ENCODE measurements around the gene WDR82.

Gene WDR82

GRCh38 chr3:52236424-52236886 is 42.0 kb downstream of the WDR82 start:
- DNase-seq = no peak

- no peak for DNase-seq
Observed at GRCh38 chr3:52234516-52235447, 43.7 kb downstream of the WDR82 start.

GRCh38 chr3:52233968-52234367 is 44.5 kb downstream of the WDR82 start:
- DNase-seq = no peak

DNA sequence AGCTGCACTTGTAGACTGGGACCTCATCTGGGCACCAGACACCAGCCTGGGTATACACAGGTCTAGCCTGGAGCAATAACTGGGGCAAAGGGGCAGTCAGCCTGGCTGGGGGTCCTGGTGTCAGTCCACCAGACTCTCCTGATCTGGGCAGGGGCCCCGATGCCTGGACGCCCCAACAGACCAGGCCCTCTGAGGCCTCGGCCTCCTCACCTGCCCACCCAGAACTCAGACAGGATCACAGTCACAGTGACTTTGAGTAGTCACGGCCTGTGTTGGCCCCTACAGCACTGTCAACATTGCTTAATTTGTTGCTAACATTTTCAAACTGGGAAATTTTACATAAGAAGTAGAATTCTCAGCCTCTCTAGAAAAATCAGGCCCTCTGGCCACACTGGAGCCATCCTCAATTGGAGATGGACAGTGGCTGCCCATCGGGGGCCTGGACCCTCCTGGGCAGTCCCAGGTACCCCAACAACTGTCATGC is 45.3 kb downstream of the WDR82 start:
- DNase-seq = no peak

- DNase-seq = no peak
Observed at GRCh38 chr3:52232279-52233107, 46.0 kb downstream of the WDR82 start.

DNA sequence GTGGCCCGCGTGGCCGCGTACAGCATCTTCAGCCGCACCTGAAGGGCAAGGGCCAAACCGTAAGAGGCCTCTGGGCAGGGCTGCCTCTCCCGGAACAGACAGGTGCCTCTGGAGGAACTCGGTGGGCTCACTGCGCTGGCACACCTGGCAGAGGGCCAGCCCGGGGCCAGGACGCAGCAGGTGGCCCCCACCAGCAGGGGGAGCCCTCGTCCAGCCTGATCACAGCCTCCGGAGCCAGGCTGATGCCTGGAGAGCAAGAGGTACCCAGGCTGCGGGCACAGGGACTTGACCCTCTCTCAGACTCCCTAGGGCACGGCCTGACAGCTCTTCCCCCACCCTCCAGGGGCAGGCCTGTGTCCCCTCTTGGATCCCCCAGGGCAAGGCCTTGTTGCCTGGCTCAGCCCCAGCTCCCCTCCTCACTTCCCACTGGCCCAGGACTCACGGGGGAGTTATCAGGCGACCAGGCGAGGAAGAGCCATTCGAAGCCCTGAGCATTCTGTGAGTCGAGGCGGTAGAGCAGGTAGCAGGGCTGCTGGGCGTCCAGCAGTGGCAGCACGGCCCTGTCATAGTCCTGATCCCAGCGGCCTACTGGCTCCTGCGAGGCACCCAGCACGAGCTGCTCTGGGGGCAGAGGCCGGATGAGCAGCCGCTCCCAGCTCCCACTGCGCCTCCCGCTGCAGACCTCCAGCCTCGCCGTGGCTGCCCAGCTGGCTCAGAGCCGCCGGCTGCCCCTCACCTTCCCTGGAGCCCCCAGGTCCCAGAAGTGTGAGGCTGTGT is 46.8 kb downstream of the WDR82 start:
- DNase-seq = no peak

- DNase-seq = no peak
Observed at GRCh38 chr3:52230889-52231499, 47.5 kb downstream of the WDR82 start.

DNA sequence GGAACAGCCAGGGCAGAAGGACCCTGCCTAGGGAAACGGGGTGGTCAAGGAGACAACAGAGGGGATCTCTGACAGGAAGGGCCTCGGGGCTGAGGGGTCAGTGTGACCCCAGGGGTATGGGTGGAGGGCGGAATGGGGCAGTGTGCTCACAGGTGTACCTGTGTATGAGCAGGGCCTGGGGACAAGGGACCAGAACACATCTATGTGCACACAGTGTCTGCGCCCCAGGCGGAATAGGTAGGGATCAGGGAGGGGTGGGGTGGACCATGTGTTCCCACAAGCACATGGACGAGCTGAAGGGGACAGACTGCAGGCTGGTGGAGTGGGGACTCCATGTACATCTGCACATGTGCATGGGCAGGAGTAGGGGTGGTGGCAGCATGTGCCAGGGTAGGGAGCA is 48.0 kb downstream of the WDR82 start:
- DNase-seq = no peak

- no peak for DNase-seq
Observed at GRCh38 chr3:52229656-52230055, 48.8 kb downstream of the WDR82 start.

- no peak for DNase-seq
Observed at GRCh38 chr3:52228751-52229291, 49.6 kb downstream of the WDR82 start.

DNA sequence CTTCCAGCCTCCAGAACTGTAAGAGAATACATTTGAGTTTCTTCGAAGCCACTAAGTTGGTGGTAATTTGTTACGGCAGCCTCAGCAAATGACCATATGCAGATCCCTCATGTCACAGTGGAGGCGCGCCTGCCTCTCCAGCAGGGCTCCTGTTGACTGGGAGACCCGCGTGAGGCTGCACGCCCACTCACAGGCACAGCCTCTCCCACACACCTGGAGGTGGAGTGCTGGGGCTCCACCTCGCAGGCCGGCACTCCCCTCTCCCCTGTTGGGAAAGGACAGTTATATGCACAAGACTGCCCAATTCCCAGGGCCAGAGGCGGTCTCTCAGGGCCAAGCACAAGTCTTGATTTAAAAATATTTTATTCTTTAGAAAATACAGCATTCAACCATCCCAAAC is 50.2 kb downstream of the WDR82 start:
- no peak for DNase-seq

- DNase-seq = no peak
Observed at GRCh38 chr3:52227766-52228165, 50.7 kb downstream of the WDR82 start.

DNA sequence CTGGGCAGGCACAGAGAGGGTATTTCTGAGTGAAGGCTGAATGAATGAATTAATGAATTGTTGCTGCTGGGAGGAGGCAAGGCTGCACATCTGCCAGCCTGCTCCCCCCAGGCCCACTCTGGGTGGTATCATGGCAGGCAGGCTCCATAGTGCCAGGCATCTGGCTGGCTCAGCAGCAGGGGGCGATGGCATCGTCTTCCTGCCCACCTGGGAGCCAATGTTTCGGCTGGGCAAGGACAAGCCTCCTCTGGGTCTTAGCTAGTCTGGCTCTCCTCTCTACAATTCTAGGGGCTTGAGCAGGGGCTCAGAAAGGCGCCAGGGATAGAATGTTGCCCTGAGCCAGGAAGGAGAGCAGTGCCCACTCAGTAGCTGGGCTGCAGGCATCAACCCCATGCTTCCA is 51.3 kb downstream of the WDR82 start:
- DNase-seq = no peak

GRCh38 chr3:52226229-52226817 is 52.1 kb downstream of the WDR82 start:
- no peak for DNase-seq

GRCh38 chr3:52225452-52226228 is 52.8 kb downstream of the WDR82 start, which contains the start of gene TLR9:
TLR9 (minus strand) TSS chr3:52225645; CDS start chr3:52225529, 116 bp downstream.
- DNase-seq = no peak

DNA sequence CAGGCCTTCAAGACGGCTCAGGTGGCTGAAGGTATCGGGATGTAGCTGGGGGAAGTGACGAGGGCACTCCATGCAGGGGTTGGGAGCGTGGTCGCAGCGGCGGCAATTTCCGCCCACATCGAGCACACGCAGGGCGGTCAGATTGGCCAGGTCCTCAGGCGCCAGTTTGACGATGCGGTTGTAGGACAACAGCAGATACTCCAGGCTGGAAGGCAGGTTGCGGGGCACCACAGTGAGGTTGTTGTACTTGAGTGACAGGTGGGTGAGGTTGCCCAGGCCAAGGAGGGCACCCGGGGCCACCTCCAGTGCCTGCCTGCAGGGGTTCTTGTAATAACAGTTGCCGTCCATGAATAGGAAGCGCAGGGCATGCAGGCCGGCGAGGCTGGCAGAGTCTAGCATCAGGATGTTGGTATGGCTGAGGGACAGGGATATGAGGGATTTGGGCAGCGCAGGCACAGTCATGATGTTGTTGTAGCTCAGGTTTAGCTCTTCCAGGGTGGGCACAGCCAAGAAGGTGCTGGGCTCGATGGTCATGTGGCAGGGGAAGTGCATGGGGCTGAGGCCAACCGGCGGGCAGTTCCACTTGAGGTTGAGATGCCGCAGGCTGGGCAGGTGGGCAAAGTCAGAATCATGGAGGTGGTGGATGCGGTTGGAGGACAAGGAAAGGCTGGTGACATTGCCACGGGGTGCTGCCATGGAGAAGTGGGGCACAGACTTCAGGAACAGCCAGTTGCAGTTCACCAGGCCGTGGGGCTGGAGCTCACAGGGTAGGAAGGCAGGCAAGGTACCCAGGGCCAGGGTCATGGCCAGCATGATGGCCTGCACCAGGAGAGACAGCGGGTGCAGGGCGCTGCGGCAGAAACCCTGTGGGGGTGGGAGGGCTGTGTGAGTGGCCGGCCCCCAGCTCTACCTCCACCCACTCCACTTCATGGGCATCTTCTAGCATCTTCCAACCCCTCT is 54.7 kb downstream of the WDR82 start:
- no peak for DNase-seq

DNA sequence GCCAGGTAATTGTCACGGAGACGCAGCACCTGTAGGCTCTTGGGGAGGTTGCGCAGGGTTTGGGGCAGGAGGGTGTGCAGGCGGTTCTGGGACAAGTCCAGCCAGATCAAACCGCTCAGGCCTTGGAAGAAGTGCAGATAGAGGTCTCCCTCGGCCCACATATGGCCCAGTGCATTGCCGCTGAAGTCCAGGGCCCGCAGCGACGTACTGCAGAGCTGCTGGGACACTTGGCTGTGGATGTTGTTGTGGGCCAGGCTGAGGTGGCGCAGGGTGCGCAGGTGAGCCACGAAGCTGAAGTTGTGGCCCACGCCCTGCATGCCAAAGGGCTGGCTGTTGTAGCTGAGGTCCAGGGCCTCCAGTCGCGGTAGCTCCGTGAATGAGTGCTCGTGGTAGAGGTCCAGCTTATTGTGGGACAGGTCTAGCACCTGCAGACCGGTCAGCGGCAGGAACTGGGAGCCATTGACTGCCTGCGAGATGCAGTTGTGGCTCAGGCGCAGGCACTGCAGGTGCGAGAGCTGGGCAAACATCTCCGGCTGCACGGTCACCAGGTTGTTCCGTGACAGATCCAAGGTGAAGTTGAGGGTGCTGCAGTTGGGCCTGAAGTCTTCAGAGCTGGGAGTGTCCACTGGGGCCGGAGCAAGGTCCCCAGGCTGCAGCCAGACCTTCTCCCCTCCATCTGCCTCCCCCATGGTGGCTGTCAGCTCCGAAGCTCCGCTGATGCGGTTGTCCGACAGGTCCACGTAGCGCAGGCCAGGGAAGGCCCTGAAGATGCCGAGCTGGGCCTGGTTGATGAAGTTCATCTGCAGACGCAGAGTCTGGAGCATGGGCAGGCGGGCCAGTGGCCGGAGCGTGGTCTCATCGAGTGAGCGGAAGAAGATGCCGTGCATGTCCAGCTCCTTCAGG is 55.9 kb downstream of the WDR82 start:
- DNase-seq = no peak

- no peak for DNase-seq
Observed at GRCh38 chr3:52221563-52222318, 56.7 kb downstream of the WDR82 start.

All from NCI-H1092 (cell line).